ENCODE data around the gene ARX. TPM values are rescaled to one million over a fixed set of nuclear protein-coding genes. Genes with fewer than 3 reads are reported as not detected.

ARX gene
- total RNA-seq, 2 donors from 2014 or later: 0.09 to 9.3 TPM

GRCh38 chrX:25002661-25003020 lies 13.1 kb downstream of the ARX start:
- WGBS: 5% methylated on average over 19 of the region's 33 CpGs
- no peak overlapping the region for H3K27ac ChIP-seq
- H3K4me3 ChIP-seq: no peak overlapping the region
- no peaks in the 10 kb centered on the region for H3K27me3 ChIP-seq (replicated peaks; ENCODE audit: insufficient read depth)
- no peaks in the 10 kb centered on the region for H3K9me3 ChIP-seq
- no peak for DNase-seq (ENCODE audit: low spot score)
- intact Hi-C loops (cut with DNase I): no loop called here
- H3K36me3 ChIP-seq: no peaks in the 10 kb centered on the region
- H3K4me1 ChIP-seq (replicated peaks): no peaks in the 10 kb centered on the region
- TF ChIP-seq POLR2A (IDR thresholded peaks at IDR 0.05): no peak
- no peak for TF ChIP-seq POLR2AphosphoS5 (IDR thresholded peaks at IDR 0.05)
- TF ChIP-seq, protein P1, sequence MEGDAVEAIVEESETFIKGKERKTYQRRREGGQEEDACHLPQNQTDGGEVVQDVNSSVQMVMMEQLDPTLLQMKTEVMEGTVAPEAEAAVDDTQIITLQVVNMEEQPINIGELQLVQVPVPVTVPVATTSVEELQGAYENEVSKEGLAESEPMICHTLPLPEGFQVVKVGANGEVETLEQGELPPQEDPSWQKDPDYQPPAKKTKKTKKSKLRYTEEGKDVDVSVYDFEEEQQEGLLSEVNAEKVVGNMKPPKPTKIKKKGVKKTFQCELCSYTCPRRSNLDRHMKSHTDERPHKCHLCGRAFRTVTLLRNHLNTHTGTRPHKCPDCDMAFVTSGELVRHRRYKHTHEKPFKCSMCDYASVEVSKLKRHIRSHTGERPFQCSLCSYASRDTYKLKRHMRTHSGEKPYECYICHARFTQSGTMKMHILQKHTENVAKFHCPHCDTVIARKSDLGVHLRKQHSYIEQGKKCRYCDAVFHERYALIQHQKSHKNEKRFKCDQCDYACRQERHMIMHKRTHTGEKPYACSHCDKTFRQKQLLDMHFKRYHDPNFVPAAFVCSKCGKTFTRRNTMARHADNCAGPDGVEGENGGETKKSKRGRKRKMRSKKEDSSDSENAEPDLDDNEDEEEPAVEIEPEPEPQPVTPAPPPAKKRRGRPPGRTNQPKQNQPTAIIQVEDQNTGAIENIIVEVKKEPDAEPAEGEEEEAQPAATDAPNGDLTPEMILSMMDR (IDR thresholded peaks at IDR 0.05): no peak

DNA sequence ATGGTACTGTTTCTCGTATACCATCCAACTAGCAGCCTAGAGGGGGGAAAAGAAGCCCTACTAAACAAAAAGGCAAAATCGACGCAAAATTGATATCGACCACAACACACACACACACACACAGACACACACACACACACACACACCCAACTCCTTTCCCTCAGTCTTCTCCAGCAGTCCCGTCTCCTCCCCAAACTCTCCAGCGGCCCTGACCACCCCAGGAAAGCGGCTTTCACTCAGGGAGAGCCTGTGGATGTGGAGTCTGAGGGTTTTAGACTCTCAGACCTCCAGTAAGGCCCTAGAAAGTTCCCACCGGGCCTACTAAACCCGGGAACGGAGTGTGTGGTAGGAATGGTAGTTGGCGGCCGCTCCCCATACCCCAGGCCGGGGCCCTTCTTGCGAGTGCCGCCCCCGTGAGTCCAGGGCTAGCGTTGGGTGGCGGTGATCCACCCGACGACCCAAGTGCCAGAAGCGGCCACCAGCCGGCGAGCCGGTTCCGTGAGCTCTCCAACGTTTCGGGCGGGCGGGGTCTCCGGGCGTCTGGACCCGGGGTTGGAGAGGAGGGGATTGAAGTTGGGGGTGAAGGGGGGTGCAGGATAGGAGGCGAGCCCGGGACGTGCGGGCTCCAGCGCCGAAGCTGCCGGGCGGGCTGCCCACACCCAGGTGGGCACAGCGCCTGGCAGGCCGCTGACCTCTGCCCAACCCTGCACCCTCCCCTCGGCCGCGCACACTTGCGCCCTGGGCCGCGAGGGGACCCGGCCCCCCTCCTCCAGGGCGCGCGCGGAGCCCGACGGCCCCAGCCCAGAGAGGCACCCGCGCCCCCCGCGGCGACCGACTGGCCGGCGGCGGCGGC lies 13.7 kb downstream of the ARX start:
- H3K27me3 ChIP-seq (replicated peaks; ENCODE audit: insufficient read depth): no peaks in the 10 kb centered on the region
- no peak for DNase-seq (ENCODE audit: low spot score)
- H3K36me3 ChIP-seq: no peaks in the 10 kb centered on the region
- no peaks in the 10 kb centered on the region for H3K4me1 ChIP-seq (replicated peaks)
- TF ChIP-seq, protein P1 (IDR thresholded peaks at IDR 0.05): no peak
- TF ChIP-seq POLR2AphosphoS5 (IDR thresholded peaks at IDR 0.05) (no peak), POLR2A (IDR thresholded peaks at IDR 0.05) (no peak)
- no peak overlapping the region for H3K4me3 ChIP-seq
- 79% methylated on average over 12 of the region's 65 CpGs for WGBS
- H3K9me3 ChIP-seq: no peaks in the 10 kb centered on the region
- no peak overlapping the region for H3K27ac ChIP-seq
- intact Hi-C loops (cut with DNase I): no loop called here

- Histone ChIP-seq H3K4me1 (replicated peaks) (no peaks in the 10 kb centered on the region), H3K27me3 (replicated peaks; ENCODE audit: insufficient read depth) (no peaks in the 10 kb centered on the region), H3K4me3 (no peak overlapping the region), H3K36me3 (no peaks in the 10 kb centered on the region), H3K9me3 (no peaks in the 10 kb centered on the region), H3K27ac (no peak overlapping the region)
- intact Hi-C loops (cut with DNase I): no loop called here
- TF ChIP-seq POLR2AphosphoS5 (IDR thresholded peaks at IDR 0.05) (no peak), POLR2A (IDR thresholded peaks at IDR 0.05) (no peak)
- TF ChIP-seq, protein P1 (IDR thresholded peaks at IDR 0.05): no peak
- 94% methylated on average over 8 of the region's 8 CpGs for WGBS
- DNase-seq (ENCODE audit: low spot score): no peak
Measured at GRCh38 chrX:24999511-24999910, 16.3 kb downstream of the ARX start.

GRCh38 chrX:24996096-24996709 lies 19.6 kb downstream of the ARX start:
- TF ChIP-seq, protein P1 (IDR thresholded peaks at IDR 0.05): no peak
- TF ChIP-seq POLR2AphosphoS5 (IDR thresholded peaks at IDR 0.05) (no peak), POLR2A (IDR thresholded peaks at IDR 0.05) (no peak)
- Histone ChIP-seq H3K9me3 (no peaks in the 10 kb centered on the region), H3K36me3 (no peaks in the 10 kb centered on the region), H3K4me1 (replicated peaks) (no peaks in the 10 kb centered on the region), H3K4me3 (no peak overlapping the region), H3K27ac (no peak overlapping the region), H3K27me3 (replicated peaks; ENCODE audit: insufficient read depth) (no peaks in the 10 kb centered on the region)
- intact Hi-C loops (cut with DNase I): no loop called here
- no peak for DNase-seq (ENCODE audit: low spot score)
- 69% methylated on average over 5 of the region's 5 CpGs for WGBS
